Urinary bladder (tissue), 4 donors: Measurements from ENCODE around the gene ENTREP1. TPM values are rescaled to one million over a fixed set of nuclear protein-coding genes. Genes with fewer than 3 reads are reported as not detected.
"Not testable (repeated sequence)": the region's sequence is repeated elsewhere in the genome, so short reads cannot be mapped to it uniquely, and the experiment has no call there.

Experiments
- DNase-seq: peaks from one replicate; pipeline ENCODE4 v3.0.0-alpha.2; 2015; ENCODE audit errors: extremely low spot score
- H3K27ac ChIP-seq: one replicate; pipeline ENCODE4 v1.5.1; 2013; ENCODE audit warnings: low read depth, mild to moderate bottlenecking, moderate library complexity
- H3K36me3 ChIP-seq: one replicate; pipeline ENCODE4 v1.6.1; 2013; ENCODE audit warnings: mild to moderate bottlenecking, moderate library complexity; ENCODE audit not compliant: insufficient read depth
- H3K4me1 ChIP-seq: one replicate; pipeline ENCODE4 v1.6.1; 2013; ENCODE audit warnings: mild to moderate bottlenecking, moderate library complexity; ENCODE audit not compliant: insufficient read depth
- H3K4me3 ChIP-seq: one replicate; pipeline ENCODE4 v1.5.1; 2013; ENCODE audit warnings: low read depth, low read length
- WGBS: extraction: QIAGEN DNeasy Blood & Tissue Kit; methylation state at CpG from one replicate; pipeline ENCODE4 v1.1.7; 2013; 5-methylcytosine and 5-hydroxymethylcytosine counted together
- polyA plus RNA-seq: library from polyadenylated mRNA; stranded (reverse); fragments of 200-250 nt; gene quantifications from one replicate; pipeline ENCODE4 v1.2.3, GENCODE V29; 2013
- total RNA-seq: library from RNA; depleted of rRNA; stranded (reverse); fragments of >200 nt; gene quantifications from one replicate; pipeline ENCODE4 v1.2.3, GENCODE V29; 2014
- donor health status: healthy with polysubstance abuse.
- donor health status: healthy.

Gene ENTREP1
- total and polyA plus RNA-seq, 2 donors: 7.2 to 11.6 TPM

DNA sequence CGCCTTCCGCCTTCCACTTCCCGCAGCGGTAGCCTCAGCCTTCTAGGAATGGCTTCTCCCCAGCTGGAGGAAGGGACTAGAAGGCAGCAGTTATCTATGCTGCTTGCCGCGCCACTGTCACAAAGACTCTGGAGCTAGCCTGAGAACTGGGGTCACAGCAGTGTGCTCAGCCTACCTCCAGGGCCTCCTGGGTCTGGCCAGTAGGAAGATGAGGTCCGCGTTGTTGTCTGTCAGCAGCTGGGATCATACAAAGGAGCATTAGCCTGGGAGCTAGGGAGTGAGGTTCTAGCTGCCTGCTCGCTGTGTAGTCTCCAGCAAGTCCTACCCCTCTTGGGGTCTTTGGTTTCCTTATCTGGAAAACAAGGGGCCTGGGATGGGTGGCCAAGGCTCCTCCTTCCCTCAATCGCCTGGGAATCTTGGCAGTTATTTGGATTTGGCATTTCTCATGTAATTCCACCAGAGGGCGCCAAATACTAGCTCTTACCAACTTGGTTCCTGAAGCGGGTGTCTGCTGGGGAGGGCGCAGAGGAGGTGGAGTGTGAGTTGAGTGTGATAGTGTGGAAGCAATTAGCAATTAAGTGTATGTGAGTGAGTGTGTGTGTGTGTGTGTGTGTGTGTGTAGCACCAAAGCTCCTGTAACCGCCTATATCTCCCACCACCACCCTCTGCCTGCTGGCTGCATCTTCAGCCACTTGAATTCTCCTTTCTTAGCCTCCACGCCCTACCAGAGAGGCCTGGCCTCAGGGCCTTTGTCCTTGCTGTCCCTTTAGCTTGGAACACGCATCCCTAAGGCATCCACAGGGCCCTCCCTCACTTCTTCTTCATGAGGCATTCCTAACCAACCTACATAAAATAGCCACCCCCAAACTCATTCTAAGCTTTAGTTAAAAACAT lies 97.1 kb downstream of the ENTREP1 start:
- H3K4me1 ChIP-seq: no peaks in the 10 kb centered on the region
- 59% methylated on average over 16 of the region's 16 CpGs for WGBS
- DNase-seq: peak; percentile 50

GRCh38 chr9:69425136-69425801 lies 100.3 kb downstream of the ENTREP1 start:
- Histone ChIP-seq H3K4me1 (no peaks in the 10 kb centered on the region), H3K27ac (no peak overlapping the region), H3K4me3 (no peak overlapping the region), H3K36me3 (no peaks in the 10 kb centered on the region)
- 88% methylated on average over 17 of the region's 17 CpGs for WGBS
- no peak for DNase-seq

More for the DNA sequence above, 97.1 kb downstream of the ENTREP1 start:
- Histone ChIP-seq H3K36me3 (no peaks in the 10 kb centered on the region), H3K27ac (no peak overlapping the region), H3K4me3 (no peak overlapping the region)

- WGBS: 82% methylated on average over 4 of the region's 4 CpGs
Observed at GRCh38 chr9:69427286-69427685, 102.3 kb downstream of the ENTREP1 start.

DNA sequence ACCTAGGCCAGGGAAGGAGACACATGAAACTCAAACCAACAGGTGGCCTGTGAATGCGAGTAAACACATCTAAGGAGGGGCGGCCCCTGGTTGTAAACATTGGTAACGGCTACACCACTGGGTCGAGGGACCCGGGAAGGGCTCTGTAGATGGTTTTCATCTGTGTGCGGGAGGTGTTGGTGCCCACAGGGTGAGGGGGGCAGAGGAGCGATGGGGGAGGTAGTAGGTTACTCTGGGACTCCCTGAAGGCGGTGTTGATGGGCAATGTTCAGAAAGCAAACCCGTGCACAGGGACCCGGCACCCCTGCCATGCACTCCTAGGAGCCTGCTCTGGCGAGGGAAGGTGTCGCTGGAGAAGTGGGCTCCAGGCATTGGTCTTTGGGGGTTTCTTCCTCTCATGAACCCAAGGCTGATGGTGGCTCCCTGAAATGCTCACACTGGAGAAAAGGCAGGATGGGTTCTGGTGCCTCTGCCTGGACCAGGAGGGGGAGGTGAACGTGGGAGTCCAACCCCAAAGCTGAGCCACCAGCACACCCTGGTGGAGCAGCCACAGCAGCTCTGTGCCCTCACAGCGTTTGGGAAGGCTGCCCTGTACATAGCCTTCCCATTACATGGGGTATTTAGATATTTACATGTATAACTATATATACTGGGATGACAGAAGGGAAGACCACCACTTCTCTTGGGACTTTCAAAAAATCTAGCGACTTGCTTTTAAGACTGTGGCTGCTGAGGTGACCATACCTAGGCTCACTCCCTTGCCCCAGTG lies 103.2 kb downstream of the ENTREP1 start:
- WGBS: 92% methylated on average over 15 of the region's 15 CpGs
- DNase-seq: no peak
- no peak overlapping the region for H3K27ac ChIP-seq
- H3K4me1 ChIP-seq: no peaks in the 10 kb centered on the region
- H3K36me3 ChIP-seq: no peaks in the 10 kb centered on the region
- no peak overlapping the region for H3K4me3 ChIP-seq

More at GRCh38 chr9:69427286-69427685, 102.3 kb downstream of the ENTREP1 start:
- no peak for DNase-seq
- no peak overlapping the region for H3K27ac ChIP-seq
- no peaks in the 10 kb centered on the region for H3K4me1 ChIP-seq
- no peak overlapping the region for H3K4me3 ChIP-seq
- H3K36me3 ChIP-seq: no peaks in the 10 kb centered on the region

GRCh38 chr9:69429281-69429680 lies 104.3 kb downstream of the ENTREP1 start:
- no peak overlapping the region for H3K4me3 ChIP-seq
- 87% methylated on average over 6 of the region's 6 CpGs for WGBS
- no peaks in the 10 kb centered on the region for H3K4me1 ChIP-seq
- DNase-seq: no peak
- H3K27ac ChIP-seq: no peak overlapping the region
- no peaks in the 10 kb centered on the region for H3K36me3 ChIP-seq

GRCh38 chr9:69430206-69430605 lies 105.2 kb downstream of the ENTREP1 start:
- Histone ChIP-seq H3K4me3 (no peak overlapping the region), H3K4me1 (no peaks in the 10 kb centered on the region), H3K27ac (no peak overlapping the region), H3K36me3 (no peaks in the 10 kb centered on the region)
- WGBS: 75% methylated on average over 4 of the region's 4 CpGs
- DNase-seq: no peak

DNA sequence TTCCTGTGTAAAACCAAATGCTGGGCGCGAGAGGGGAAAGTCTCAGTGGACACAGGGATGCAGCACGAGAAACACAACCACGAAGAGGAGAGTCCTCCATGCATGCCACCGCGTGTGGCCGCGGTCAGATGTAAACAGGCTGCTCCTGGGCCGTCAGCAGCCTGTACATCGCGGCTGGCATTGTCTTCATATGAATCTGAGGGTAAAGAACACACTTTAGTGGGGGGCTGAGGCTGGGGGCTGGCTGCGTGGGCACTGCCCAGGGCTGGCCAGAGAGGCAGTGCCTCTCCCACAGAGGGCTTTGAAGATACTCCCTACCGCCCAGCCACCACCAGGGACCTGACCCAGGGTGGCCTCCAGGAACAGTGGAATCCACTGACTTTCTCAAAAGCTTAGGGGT lies 106.2 kb downstream of the ENTREP1 start:
- Histone ChIP-seq H3K36me3 (no peaks in the 10 kb centered on the region), H3K4me3 (no peak overlapping the region), H3K4me1 (no peaks in the 10 kb centered on the region), H3K27ac (no peak overlapping the region)
- 93% methylated on average over 13 of the region's 13 CpGs for WGBS
- DNase-seq: no peak

- WGBS: 94% methylated on average over 1 of the region's 1 CpG
- no peak overlapping the region for H3K27ac ChIP-seq
- no peaks in the 10 kb centered on the region for H3K36me3 ChIP-seq
- DNase-seq: no peak
- H3K4me3 ChIP-seq: no peak overlapping the region
- H3K4me1 ChIP-seq: no peaks in the 10 kb centered on the region
Observed at GRCh38 chr9:69431777-69432176, 106.8 kb downstream of the ENTREP1 start.

- WGBS: 87% methylated on average over 11 of the region's 11 CpGs
- Histone ChIP-seq H3K4me1 (no peaks in the 10 kb centered on the region), H3K27ac (no peak overlapping the region), H3K36me3 (no peaks in the 10 kb centered on the region), H3K4me3 (no peak overlapping the region)
- DNase-seq: no peak
Observed at GRCh38 chr9:69432623-69433022, 107.6 kb downstream of the ENTREP1 start.

- Histone ChIP-seq H3K4me3 (no peak overlapping the region), H3K36me3 (no peaks in the 10 kb centered on the region), H3K27ac (no peak overlapping the region), H3K4me1 (no peaks in the 10 kb centered on the region)
- DNase-seq: no peak
- 17% methylated on average over 1 of the region's 1 CpG for WGBS
Observed at GRCh38 chr9:69433392-69433791, 108.4 kb downstream of the ENTREP1 start.

DNA sequence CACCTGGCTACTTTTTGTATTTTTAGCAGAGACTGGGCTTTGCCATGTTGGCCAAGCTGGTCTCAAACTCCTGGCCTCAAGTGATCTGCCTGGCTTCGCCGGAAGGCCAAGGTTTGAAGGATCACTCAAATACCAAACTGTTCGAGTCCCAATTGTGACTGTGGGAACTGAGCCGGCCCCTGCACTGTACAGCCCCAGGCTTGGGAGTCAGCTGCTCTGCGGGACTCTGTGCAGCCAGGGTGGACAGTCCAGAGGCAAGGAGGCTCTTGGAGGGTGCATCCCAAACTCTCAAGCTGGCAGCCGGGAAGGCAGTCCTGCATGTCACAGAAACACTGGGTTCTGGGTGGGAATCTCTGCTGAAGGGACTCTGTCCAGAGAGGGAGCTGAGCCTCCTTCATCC lies 109.0 kb downstream of the ENTREP1 start:
- DNase-seq: no peak
- no peak overlapping the region for H3K4me3 ChIP-seq
- WGBS: 94% methylated on average over 6 of the region's 6 CpGs

GRCh38 chr9:69439654-69440053 lies 114.6 kb downstream of the ENTREP1 start:
- not testable (repeated sequence) for H3K27ac ChIP-seq, H3K36me3 ChIP-seq, H3K4me1 ChIP-seq, DNase-seq, H3K4me3 ChIP-seq
- WGBS: 93% methylated on average over 4 of the region's 4 CpGs

More for the DNA sequence above, 109.0 kb downstream of the ENTREP1 start:
- H3K36me3 ChIP-seq: no peaks in the 10 kb centered on the region
- no peaks in the 10 kb centered on the region for H3K4me1 ChIP-seq
- no peak overlapping the region for H3K27ac ChIP-seq

DNA sequence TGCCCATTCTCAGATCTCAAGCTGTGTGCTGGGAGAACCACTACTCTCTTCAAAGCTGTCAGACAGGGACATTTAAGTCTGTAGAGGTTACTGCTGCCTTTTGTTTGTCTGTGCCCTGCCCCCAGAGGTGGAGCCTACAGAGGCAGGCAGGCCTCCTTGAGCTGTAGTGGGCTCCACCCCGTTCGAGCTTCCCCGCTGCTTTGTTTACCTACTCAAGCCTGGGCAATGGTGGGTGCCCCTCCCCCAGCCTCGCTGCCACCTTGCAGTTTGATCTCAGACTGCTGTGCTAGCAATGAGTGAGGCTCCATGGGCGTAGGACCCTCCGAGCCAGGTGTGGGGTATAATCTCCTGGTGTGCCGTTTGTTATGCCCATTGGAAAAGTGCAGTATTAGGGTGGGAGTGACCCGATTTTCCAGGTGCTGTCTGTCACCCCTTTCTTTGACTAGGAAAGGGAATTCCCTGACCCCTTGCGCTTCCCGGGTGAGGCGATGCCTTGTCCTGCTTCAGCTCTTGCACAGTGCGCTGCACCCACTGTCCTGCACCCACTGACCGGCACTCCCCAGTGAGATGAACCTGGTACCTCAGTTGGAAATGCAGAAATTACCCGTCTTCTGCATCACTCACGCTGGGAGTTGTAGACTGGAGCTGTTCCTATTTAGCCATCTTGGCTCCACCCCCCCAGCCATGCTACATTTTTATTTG lies 115.4 kb downstream of the ENTREP1 start:
- not testable (repeated sequence) for H3K4me1 ChIP-seq, DNase-seq, H3K4me3 ChIP-seq, H3K27ac ChIP-seq, H3K36me3 ChIP-seq
- 92% methylated on average over 15 of the region's 15 CpGs for WGBS
